Thymus (tissue), 11 donors: ENCODE measurements around the gene SNAPIN. TPM values are rescaled to one million over a fixed set of nuclear protein-coding genes. Genes with fewer than 3 reads are reported as not detected.

Experiments
- DNase-seq, 9 donors: peaks; one replicate each; pipeline ENCODE4 v3.0.0-alpha.2; 2013; ENCODE audit warnings: low spot score in 9 of 9, low read depth in 6 of 9, missing footprints in 1 of 9
- H3K27ac ChIP-seq, 2 donors: one replicate each; pipeline ENCODE4 v1.5.1; 2013; ENCODE audit warnings: control low read depth in 1 of 2, low read depth in 1 of 2, low read length in 1 of 2, mild to moderate bottlenecking in 1 of 2, moderate library complexity in 1 of 2
- H3K27me3 ChIP-seq, 2 donors: one replicate each; pipeline ENCODE4 v1.5.1; 2013; ENCODE audit warnings: low read length in 1 of 2; ENCODE audit not compliant: control insufficient read depth in 2 of 2, insufficient read depth in 1 of 2
- H3K36me3 ChIP-seq, 2 donors: one replicate each; pipeline ENCODE4 v1.5.1; 2013; ENCODE audit warnings: low read length in 1 of 2, mild to moderate bottlenecking in 1 of 2, moderate library complexity in 1 of 2; ENCODE audit not compliant: control insufficient read depth in 2 of 2, insufficient read depth in 2 of 2
- H3K4me1 ChIP-seq, 2 donors: one replicate each; pipeline ENCODE4 v1.5.1; 2013; ENCODE audit warnings: low read length in 2 of 2; ENCODE audit not compliant: control insufficient read depth in 2 of 2, insufficient read depth in 2 of 2
- H3K4me3 ChIP-seq, 2 donors: one replicate each; pipeline ENCODE4 v1.5.1; 2013; ENCODE audit warnings: low read length in 2 of 2, control low read depth in 1 of 2, mild to moderate bottlenecking in 1 of 2
- H3K9me3 ChIP-seq, 2 donors: one replicate each; pipeline ENCODE4 v1.5.1; 2013; ENCODE audit warnings: low read length in 1 of 2, mild to moderate bottlenecking in 1 of 2; ENCODE audit not compliant: control insufficient read depth in 2 of 2, insufficient read depth in 1 of 2
- WGBS: extraction: QIAGEN DNeasy Blood & Tissue Kit; methylation state at CpG from one replicate; pipeline ENCODE4 v1.1.7; 2013; 5-methylcytosine and 5-hydroxymethylcytosine counted together
- polyA plus RNA-seq: library from polyadenylated mRNA; stranded (reverse); fragments of 200-250 nt; gene quantifications from one replicate; pipeline ENCODE4 v1.2.3, GENCODE V29; 2013
- total RNA-seq: library from RNA; stranded (reverse); fragments of 120-200 nt; gene quantifications from one replicate; pipeline ENCODE4 v1.2.4, GENCODE V29; 2013
- donor health status: healthy.

Gene SNAPIN
- total and polyA plus RNA-seq, 2 donors: 48.2 to 50.3 TPM

DNA sequence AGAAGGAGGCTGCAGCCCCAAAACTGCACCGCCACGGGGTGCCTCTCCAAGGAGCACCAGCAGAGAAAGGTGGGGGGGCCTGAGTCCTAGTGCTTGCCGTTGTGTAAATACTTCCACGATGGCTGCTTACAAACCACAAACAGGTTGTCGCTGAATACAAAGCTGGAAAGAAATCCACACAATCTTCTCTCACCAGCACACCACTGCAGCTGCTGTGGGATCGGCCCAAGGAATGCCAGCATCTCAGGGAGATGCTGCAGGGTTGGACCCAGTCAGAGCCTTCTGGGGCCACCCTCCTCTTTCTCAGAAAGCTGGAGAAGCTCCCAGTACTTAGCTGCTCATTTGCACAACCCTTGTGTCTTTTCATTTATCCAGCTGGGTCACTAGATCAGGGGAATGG is 39.3 kb upstream of the SNAPIN start:
- H3K36me3 ChIP-seq: no peaks in the 10 kb centered on the region
- no peaks in the 10 kb centered on the region for H3K9me3 ChIP-seq
- peaks cover 0 to 20% of the 10 kb centered on the region in 2 donors for H3K4me1 ChIP-seq
- no peak overlapping the region for H3K27ac ChIP-seq
- no peak overlapping the region for H3K4me3 ChIP-seq
- no peak for DNase-seq
- no peaks in the 10 kb centered on the region for H3K27me3 ChIP-seq
- 98% methylated on average over 6 of the region's 6 CpGs for WGBS

- Histone ChIP-seq H3K4me3 (no peak overlapping the region), H3K27ac (no peak overlapping the region), H3K36me3 (no peaks in the 10 kb centered on the region), H3K9me3 (no peaks in the 10 kb centered on the region), H3K27me3 (peaks cover 0 to 8% of the 10 kb centered on the region in 2 donors), H3K4me1 (peaks cover 0 to 12% of the 10 kb centered on the region in 2 donors)
- WGBS: 94% methylated on average over 7 of the region's 7 CpGs
- no peak for DNase-seq
Measured at GRCh38 chr1:153623101-153623500, 35.4 kb upstream of the SNAPIN start.

GRCh38 chr1:153624965-153625611 is 33.4 kb upstream of the SNAPIN start:
- Histone ChIP-seq H3K27ac (no peak overlapping the region), H3K9me3 (no peaks in the 10 kb centered on the region), H3K4me1 (peaks cover 0 to 23% of the 10 kb centered on the region in 2 donors), H3K27me3 (peaks cover 0 to 8% of the 10 kb centered on the region in 2 donors), H3K4me3 (no peak overlapping the region), H3K36me3 (no peaks in the 10 kb centered on the region)
- 95% methylated on average over 10 of the region's 10 CpGs for WGBS
- DNase-seq: no peak

DNA sequence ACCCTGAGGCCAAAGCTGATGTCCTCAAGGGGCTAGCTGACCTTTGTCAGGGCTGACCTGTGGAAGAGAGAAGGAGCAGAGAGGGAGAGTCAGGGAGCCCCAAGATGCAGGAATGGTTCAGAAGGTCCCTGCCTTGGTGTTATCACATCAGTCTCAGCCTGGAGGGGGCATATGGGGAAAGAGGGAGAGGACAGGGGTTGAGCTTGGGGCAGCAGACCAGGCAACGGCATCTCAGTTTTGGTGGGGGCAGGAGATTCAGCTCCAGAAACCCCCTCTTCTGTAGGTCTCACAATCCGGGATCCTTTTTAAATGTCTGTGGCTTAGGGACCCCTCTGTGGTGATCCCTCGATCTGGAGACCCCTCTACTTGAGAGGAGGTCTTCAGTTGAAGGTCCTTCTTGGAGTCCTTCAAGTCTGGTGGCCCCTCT is 32.0 kb upstream of the SNAPIN start:
- peaks cover 0 to 24% of the 10 kb centered on the region in 2 donors for H3K4me1 ChIP-seq

DNA sequence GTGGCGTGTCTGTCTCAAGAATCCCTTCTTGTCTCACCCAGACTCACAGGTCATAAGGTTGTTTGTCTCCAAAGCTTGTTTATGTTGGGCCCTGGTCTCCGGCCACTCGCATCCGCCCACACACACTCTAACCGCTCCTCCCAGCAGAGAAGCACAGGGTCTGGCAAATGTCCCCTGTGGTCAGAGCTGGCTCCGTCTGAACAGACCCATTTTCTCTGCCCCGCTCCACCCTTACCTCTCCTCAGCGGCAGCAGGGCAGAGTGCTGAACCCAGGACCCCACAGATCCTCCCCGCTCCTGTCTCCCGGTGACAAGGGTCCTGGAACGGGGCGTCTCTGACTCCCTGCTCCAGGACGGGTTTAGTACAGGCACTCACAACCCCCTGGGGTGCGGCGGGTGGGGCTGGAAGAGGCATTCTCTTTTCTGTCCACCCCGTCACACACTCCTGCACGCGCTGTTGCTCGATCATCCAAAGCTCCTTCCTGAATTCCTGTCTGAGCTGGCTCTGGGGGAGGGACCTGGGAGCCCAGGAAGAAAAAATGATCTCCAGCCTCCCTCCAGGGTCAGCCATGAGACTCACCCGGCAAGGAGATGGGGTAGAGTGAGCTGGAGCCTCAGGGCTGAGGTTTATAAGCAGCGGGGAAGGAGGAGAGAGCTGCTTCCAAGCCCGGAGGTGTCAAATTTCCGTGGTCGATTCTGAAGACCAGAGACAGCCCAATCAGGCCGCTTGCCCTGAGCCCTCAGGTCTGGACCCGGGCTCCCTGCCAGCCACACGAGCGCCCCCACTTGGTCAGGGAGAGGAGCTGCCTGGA is 31.4 kb upstream of the SNAPIN start, which contains the start of gene S100A13:
TSS of gene S100A13 (minus strand) at position 602 of the 811 bp plus-strand sequence. CDS start 1,033 bp downstream, outside the sequence.
- no peak for DNase-seq
- peaks cover 0 to 8% of the 10 kb centered on the region in 2 donors for H3K27me3 ChIP-seq
- peak within 1 kb of the TSS; percentile 13 to 14 for H3K4me3 ChIP-seq
- peaks cover 0 to 24% of the 10 kb centered on the region in 2 donors for H3K4me1 ChIP-seq
- no peaks in the 10 kb centered on the region for H3K9me3 ChIP-seq
- 72% methylated on average over 28 of the region's 28 CpGs for WGBS
- H3K36me3 ChIP-seq: no peaks in the 10 kb centered on the region
- no peak within 1 kb of the TSS for H3K27ac ChIP-seq

More for the DNA sequence above, 32.0 kb upstream of the SNAPIN start:
- no peak for DNase-seq
- no peaks in the 10 kb centered on the region for H3K36me3 ChIP-seq
- no peaks in the 10 kb centered on the region for H3K9me3 ChIP-seq
- no peak overlapping the region for H3K27ac ChIP-seq
- peaks cover 0 to 8% of the 10 kb centered on the region in 2 donors for H3K27me3 ChIP-seq
- WGBS: 89% methylated on average over 3 of the region's 3 CpGs
- H3K4me3 ChIP-seq: no peak overlapping the region

DNA sequence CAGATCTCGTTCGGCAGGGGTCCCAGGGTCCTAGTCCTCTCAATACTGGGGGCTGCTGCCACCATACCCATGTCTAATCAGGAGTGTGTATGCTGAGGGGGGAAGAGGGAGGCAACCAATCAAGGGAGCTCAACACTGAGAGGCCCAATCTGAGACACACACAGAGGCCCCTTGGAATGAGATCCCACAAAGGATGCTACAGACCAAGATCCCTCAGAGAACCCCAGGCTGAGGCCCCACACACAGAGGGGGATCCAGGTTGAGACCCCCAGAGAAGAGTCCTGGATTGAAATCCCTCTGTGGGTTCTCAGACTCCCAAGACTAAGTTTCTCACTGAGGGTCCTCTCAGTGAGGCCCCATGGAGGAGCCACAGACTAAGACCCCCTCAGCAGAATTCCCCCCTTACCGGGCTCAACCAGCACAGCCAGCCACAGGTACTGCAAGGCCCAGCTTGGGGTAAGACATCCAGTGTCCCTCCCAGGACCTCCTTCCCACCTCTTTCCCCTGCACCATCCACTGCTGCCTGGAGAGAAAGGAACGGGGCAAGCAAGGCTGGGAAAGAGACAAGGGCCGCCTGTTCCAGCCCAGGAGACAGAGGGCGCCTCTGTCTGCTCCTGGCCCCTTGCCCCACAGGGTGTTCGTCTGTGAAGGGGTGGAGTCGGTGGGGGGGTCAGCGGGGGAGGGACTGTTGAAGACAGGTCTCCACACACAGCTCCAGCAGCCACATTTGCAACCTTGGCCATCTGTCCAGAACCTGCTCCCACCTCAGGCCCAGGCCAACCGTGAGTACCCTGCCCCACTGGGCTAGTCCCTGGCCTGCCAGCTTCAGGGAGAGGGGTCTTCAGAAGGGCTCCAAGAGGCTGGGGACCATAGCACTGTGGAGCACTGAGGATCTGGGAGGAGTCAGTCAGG is 30.5 kb upstream of the SNAPIN start, which contains the start of gene S100A1:
TSS of gene S100A1 (plus strand) at position 720 of the 912 bp plus-strand sequence. CDS start 2,088 bp downstream, outside the sequence.
- H3K27me3 ChIP-seq: peaks cover 0 to 8% of the 10 kb centered on the region in 2 donors
- H3K4me1 ChIP-seq: peaks cover 0 to 24% of the 10 kb centered on the region in 2 donors
- no peak for DNase-seq
- H3K4me3 ChIP-seq: peak within 1 kb of the TSS; percentile 13 to 14
- no peak within 1 kb of the TSS for H3K27ac ChIP-seq
- no peaks in the 10 kb centered on the region for H3K9me3 ChIP-seq
- no peaks in the 10 kb centered on the region for H3K36me3 ChIP-seq
- WGBS: 92% methylated on average over 10 of the region's 10 CpGs

DNA sequence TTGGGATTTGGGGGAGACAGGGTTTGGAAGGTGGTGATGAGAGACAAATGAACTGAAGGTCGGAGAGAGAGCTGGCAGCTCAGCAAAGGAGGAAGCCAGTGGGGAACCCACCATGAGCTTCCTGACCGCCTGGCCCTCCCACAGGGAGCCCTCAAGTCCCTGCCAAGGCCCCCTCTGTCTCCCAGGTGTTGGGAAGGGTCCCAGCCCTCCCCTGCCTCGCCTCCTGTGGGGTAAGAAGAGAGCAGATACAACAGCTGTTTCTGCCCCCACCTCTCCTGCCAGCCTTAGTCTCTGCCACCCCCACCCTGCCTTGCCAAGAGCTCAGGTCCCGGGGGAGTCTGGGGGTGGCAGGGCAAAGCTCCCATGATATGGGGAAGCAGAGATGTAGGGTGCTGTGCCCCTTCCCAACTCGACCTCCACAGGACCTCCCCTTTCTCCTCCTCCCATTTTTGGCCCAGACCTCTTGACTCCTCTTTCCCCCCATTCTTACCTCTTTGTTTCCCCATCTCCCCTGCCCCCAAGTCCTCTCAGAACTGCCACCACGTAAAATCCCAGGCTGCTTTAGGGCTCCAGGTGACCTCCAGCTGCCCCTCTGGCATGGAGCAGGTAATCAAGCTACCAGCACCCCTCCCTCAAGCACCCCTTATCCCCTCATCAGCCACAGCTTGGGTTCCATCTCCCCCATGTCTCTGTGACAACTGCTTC is 29.7 kb upstream of the SNAPIN start:
- Histone ChIP-seq H3K4me1 (peaks cover 0 to 30% of the 10 kb centered on the region in 2 donors), H3K27ac (no peak overlapping the region), H3K36me3 (no peaks in the 10 kb centered on the region), H3K27me3 (peaks cover 0 to 8% of the 10 kb centered on the region in 2 donors), H3K9me3 (peaks cover 0 to 5% of the 10 kb centered on the region in 2 donors), H3K4me3 (no peak overlapping the region)
- DNase-seq: no peak
- WGBS: 69% methylated on average over 6 of the region's 6 CpGs

- Histone ChIP-seq H3K27me3 (peaks cover 0 to 8% of the 10 kb centered on the region in 2 donors), H3K9me3 (peaks cover 0 to 6% of the 10 kb centered on the region in 2 donors), H3K27ac (no peak overlapping the region), H3K36me3 (no peaks in the 10 kb centered on the region), H3K4me3 (no peak overlapping the region), H3K4me1 (peaks cover 0 to 30% of the 10 kb centered on the region in 2 donors)
- 96% methylated on average over 5 of the region's 5 CpGs for WGBS
- DNase-seq: no peak
Measured at GRCh38 chr1:153629343-153629665, 29.2 kb upstream of the SNAPIN start.
